IPS-18c (cell line): ENCODE measurements around the gene RASAL2.
"Not testable (repeated sequence)": the region's sequence is repeated elsewhere in the genome, so short reads cannot be mapped to it uniquely, and the experiment has no call there.

Experiments used
- H3K4me3 ChIP-seq: 2 replicates; pipeline ENCODE4 v1.7.0; 2013; ENCODE audit warnings: low read depth, mild to moderate bottlenecking, low read length, moderate library complexity; ENCODE audit not compliant: insufficient read depth
- H3K9me3 ChIP-seq: one replicate; pipeline ENCODE4 v1.6.1; 2013; ENCODE audit warnings: mild to moderate bottlenecking, low read length, moderate library complexity; ENCODE audit not compliant: control insufficient read depth, insufficient read depth

Gene RASAL2

DNA sequence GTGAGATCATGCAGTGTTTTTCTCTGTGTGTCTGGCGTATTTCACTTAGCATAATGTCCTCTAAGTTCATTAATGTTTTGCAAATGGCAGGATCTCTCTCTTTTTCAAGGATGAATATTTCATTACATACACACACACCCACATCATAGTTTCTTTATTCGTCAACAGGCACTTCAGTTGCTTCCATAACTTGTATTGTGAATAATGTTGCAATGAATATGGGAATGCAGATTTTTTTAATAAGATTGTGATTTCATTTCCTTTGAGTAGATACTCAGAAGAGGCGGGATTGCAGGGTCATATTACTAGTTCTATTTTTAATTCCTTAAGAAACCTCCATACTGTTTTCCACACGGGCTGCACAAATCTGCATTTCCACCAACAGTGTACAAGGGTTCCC is 268.8 kb downstream of the RASAL2 start:
- H3K9me3 ChIP-seq: no peaks in the 10 kb centered on the region
- no peak overlapping the region for H3K4me3 ChIP-seq

DNA sequence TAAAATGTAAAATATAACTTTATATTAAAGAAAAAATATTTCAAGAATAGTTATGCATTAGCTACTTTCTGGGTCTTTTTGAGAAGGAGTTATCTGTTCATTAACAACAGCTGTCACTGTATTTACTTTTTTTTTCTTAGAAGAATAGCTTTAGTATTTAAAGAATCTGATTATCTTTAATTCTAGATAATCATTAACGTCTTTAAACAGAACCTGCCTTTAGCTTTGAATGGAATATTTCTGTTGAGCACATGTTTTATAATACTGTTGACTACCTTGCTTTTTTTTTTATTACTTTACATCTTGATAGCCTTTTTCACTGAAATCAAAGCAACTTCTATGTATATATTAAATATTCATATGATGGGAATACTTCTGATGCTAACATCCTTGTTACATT is 270.9 kb downstream of the RASAL2 start:
- Histone ChIP-seq H3K9me3 (no peaks in the 10 kb centered on the region), H3K4me3 (no peak overlapping the region)

DNA sequence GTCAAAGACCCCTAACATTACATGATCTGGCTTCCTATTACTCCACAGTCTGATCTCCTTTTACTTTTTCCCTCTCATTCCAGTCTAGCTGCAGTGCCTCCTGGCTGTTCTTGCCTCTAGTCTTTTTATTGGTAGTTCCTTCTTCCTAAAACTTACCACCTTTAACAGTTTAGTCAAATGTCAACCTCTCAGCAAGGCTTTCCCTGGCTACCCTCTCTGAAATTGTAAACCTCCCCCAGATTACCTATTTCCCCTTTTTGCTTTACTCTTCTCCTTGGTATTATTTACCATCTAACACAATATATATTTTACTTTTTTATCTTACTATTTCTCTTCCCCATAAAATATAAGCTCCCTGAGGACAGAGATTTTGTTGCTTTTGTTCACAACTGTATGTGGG is 273.2 kb downstream of the RASAL2 start:
- H3K9me3 ChIP-seq: no peaks in the 10 kb centered on the region
- H3K4me3 ChIP-seq: no peak overlapping the region

DNA sequence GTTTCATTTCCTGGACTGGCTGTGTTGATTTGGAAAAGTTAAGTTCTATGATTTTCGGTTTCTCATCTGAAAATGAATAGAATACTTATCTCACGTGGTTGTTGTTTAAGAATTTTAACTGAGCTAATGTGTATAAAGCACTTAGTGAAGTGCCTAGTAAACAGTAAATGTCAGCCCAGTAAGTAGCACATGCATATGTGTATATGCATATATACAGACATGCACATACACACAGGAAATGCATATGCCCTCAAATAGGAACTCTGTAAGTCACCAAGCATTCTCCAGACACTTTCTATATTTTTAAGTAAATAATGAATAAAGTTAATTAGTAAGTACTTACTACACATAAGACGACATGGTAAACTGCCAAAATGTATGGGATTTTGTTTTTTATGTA is 274.3 kb downstream of the RASAL2 start:
- H3K4me3 ChIP-seq: no peak overlapping the region
- no peaks in the 10 kb centered on the region for H3K9me3 ChIP-seq

DNA sequence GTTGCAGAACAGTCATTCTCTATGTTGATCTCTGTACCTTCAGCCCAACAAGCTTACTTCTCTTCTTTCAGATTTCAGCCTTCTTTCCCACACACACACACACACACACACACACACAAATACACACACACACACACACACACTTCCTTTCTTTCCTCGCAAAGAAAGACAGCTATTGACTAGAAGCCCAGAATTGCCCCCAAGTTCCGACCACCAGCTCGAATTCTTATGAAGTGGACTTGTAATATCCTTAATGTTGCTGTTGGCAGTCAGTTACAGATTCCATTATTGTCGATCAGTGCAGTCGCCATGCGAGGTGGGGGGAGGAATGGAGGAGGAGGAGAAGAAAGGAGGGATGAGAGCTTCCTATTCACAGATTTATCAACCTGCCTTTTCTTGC is 277.3 kb downstream of the RASAL2 start:
- H3K9me3 ChIP-seq: no peaks in the 10 kb centered on the region
- no peak overlapping the region; the same call in 1 of the 2 replicates for H3K4me3 ChIP-seq

DNA sequence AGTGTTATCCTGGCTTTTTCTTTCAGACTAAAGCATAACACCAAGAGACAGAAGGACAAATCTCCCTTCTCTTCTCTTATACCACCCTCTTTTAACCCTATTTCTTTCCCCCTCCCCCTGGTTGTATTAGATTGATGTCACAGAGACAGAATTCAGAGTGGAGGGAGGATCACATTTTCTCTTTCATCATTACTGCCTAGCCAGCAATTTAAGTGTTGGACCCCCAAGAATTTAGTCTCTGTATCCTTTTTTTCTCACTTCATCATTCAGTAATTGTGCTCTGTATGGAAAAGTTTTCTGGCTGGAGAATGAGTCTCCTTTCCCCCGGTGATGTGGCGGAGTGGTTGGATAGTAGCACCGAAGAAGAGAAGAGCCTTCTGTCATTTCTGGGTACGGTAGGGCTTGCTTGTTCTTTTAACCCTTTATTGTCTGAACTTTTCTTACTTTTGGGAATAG is 278.1 kb downstream of the RASAL2 start:
- Histone ChIP-seq H3K4me3 (no peak overlapping the region), H3K9me3 (no peaks in the 10 kb centered on the region)

DNA sequence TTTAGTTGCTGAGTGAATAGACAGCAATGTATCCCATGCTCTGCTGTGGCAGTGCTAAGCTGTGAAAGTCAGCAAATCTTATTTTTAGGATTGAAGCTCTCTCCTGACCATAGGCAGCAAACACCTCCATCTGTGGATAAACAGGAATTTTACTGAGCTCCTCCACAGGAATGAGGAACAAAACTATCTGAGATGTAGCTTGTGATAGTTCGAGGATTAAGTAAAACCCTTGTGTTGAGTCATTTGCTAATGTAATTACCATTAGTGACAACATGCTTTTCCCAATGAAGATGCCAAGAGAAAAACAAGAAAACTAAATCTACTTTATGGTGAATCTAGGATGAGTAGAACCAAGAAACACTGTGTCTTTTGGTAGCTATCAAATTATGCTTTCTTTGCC is 280.1 kb downstream of the RASAL2 start:
- no peaks in the 10 kb centered on the region for H3K9me3 ChIP-seq
- H3K4me3 ChIP-seq: no peak overlapping the region

DNA sequence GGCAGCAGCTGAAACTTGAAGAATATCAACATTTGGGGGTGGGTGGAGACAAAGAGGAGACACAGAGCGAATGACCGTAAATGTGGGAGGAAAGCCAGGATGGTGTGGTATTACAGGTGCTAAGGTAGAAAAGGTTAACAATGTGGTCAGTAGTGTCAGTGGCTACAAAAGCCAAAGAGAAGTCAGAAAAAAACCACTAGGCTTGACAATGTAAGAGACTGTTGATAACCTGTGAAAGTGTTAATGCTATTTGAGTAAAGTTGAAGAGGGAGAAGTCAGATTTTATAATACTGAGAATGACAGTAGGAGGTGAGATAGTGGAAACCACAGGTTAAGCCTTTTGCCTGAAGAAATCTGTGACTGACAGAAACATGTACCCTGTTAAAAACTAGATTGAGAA is 282.1 kb downstream of the RASAL2 start:
- Histone ChIP-seq H3K4me3 (no peak overlapping the region), H3K9me3 (no peaks in the 10 kb centered on the region)

DNA sequence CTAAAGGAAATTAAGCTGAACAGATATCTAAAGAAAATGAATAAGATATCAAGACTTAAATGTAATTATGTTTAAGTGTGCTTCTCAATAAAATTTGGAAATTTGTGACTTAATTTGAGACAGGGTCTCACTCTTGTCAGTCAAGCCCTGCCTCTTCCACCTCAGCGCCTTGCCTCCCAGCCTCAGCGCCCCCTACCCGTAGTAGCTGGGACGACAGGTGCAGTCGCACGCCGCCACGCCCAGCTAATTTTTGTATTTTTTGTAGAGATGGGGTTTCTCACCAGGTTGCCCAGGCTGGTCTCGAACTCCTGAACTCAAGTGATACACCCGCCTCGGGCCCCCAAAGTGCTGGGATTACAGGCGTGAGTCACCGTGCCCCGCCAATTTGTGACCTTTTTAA is 285.9 kb downstream of the RASAL2 start:
- no peak overlapping the region for H3K4me3 ChIP-seq
- no peaks in the 10 kb centered on the region for H3K9me3 ChIP-seq

DNA sequence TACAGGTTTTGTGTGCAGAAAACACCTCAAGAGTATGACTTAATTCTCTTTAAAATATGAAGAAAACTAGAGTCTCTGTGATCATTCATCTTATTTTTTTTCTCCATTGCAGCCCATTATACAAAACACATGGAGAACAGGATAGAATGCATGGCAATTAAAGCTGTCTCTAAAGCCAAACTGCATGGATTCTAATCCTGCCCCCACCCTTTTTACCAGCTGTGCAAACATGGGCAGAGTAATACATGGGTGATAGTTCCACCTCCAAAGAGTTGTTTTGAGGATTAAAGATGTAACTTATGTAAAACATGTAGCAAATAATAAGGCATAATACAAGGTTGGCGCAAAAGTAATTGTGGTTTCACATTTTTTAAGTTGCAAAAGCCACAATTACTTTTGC is 288.5 kb downstream of the RASAL2 start:
- Histone ChIP-seq H3K9me3 (no peaks in the 10 kb centered on the region), H3K4me3 (no peak overlapping the region)

DNA sequence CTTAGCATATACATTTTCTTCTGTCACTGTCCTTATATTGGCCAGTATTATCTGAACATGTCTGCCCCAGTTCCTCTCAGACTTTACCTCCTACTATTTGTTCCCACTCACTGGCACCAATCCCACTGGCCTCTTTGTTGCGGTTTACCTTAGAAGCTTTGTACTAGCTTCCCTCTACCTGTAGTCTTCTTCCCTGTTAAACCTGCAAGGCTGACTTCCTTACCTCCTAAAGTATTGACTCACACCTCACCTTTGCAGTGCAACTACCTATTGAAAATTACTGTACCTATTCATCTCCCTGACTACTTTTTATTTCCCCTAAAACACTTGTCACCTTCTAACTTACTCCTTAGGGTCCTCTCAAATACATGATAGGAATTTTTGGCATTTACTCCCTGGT is 291.8 kb downstream of the RASAL2 start:
- no peak overlapping the region for H3K4me3 ChIP-seq

DNA sequence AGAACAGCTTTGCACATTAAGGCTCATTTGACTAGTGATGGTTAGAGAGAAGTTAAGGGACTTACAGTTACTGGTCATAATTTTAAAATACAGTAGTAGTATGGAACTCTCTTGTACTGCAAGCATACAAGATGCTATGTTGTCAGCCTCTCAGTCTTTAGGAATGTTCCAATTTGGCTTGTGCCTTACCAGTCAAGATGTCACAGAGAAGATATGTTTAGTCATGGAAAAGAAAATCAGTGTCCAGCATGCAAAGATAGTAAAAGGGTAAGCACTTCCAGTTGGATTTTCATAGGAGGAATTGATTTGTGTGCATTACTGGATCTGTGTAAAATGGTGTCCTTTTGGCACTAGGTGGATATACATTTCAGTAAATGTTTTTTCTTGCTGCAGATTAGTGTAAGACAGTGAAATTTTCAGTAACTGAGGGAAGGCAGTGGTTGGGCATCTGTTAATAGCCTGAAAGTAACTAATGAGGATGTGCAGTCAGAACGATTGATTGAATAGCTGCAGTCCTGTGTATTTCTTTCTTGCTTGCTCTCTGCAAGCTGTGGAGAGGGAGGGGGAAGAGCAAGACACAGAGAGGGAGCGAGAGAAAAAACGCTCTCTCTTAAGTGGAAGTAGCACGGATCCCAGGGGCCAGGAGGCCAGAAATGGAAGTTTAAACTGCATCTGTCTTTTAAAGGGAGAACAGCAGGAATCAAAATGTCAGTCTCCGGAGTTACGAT is 294.7 kb downstream of the RASAL2 start:
- Histone ChIP-seq H3K4me3 (no peak overlapping the region), H3K9me3 (no peaks in the 10 kb centered on the region)

More for the DNA sequence above, 291.8 kb downstream of the RASAL2 start:
- H3K9me3 ChIP-seq: no peaks in the 10 kb centered on the region

DNA sequence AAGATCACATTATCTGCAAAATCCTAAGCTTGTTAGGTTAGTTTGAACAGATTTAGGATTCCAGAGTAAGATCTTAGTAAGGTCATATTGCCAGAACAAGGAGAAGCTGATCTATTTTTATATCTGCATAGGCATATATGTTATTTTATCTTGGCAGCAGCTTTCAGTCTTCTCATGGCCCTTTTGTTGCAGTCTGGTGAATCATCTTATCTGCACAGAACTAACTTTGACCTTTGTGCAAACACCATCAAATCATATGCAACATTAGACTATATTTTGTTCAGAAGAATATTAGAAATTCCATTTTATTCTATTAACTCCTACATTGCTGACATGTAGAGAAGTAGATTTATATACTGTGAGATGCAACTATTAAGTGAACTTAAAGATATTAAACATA is 295.5 kb downstream of the RASAL2 start:
- Histone ChIP-seq H3K9me3 (no peaks in the 10 kb centered on the region), H3K4me3 (no peak overlapping the region)

DNA sequence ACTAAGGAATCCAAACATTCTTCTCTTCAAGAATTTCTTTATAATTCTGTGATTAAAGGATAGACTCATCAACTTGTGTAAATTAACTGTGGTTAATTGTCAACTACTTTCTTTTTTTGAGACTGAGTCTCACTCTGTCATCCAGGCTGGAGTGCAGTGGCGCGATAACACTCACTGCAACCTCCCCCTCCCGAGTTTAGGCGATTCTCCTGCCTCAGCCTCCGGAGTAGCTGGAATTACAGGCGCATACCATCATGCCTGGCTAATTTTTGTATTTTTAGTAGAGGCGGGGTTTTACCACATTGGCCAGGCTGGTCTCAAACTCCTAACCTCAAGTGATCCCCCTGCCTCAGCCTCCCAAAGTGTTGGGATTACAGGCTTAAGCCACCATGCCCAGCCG is 296.4 kb downstream of the RASAL2 start:
- not testable (repeated sequence) for H3K4me3 ChIP-seq, H3K9me3 ChIP-seq

DNA sequence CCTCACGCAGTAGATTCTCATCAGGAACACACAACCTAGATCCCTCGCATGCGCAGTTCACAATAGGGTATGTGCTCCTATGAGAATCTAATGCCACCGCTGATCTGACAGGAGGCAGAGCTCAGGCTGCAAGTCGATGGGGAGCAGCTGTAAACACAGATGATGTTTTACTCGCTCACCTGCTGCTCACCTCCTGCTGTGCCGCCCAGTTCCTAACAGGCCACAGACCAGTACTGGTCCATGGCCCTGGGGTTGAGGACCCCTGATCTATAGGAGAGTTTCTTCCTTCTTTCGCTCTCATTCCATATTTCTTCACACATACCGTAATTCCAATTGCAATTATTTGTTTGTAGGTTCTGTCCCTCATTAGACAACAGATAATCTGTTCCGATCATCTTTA is 299.5 kb downstream of the RASAL2 start:
- no peak overlapping the region for H3K4me3 ChIP-seq
- no peaks in the 10 kb centered on the region for H3K9me3 ChIP-seq

DNA sequence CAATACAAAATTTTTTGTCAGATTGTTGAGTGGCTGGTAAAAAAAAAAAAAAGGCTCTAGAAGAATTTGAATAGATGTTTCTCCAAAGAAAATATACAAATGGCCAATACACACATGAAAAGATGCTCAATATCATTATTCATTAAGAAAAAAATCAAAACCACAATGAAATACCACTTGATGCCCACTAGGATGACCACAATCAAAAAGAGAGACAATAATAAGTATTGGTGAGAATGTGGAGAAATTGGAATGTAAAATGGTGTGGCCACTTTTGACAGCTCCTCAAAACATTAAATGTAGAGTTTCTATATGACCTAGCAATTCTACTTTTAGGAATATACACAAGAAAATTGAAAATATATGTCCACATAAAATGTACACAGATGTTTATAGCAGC is 302.9 kb downstream of the RASAL2 start:
- H3K4me3 ChIP-seq: no peak overlapping the region
- H3K9me3 ChIP-seq: no peaks in the 10 kb centered on the region

DNA sequence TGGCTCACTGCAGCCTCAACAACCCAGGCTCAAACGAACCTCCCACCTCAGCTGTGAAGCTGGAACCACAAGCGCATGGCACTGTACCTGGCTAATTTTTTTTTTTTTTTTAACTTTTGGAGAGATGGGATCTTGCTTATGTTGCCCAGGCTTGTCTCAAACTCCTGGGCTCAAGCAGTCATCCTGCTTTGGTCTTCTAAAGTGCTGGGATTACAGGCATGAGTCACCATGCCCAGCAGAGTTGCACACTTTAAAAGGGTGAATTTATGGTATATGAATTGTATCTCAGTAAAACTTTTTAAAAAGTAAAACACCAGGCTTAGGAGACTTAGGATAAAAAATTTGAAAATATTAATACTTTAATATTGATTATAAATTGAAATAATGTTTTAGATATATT is 303.8 kb downstream of the RASAL2 start:
- H3K9me3 ChIP-seq: no peaks in the 10 kb centered on the region

DNA sequence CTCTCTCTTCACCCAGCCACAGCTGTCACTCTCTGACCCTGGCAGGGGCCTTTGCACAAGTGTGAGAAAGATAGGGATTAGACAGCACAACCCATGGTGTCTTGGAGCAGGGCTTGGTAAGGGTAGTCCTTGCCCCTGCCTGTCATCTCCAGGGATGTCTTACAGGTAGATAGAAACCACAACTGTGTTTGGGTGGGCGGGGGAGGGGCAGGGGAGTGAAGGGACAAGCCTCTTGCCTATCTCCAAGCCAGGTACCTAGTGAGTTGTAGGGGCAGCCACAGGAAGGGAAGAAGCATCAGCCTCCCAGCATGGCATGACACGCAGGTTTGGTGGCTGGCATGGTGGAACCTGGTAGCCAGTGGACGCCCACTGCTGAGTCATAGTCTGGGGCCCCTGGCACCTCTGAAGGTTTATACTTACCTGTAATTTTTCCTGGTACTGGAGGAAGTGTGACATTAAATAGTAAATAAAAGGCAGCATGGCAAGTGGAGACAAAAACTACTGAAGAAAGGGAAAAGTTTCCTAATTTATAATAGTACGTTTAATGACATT is 305.3 kb downstream of the RASAL2 start:
- Histone ChIP-seq H3K4me3 (no peak overlapping the region), H3K9me3 (no peaks in the 10 kb centered on the region)

More for the DNA sequence above, 303.8 kb downstream of the RASAL2 start:
- H3K4me3 ChIP-seq: no peak overlapping the region

DNA sequence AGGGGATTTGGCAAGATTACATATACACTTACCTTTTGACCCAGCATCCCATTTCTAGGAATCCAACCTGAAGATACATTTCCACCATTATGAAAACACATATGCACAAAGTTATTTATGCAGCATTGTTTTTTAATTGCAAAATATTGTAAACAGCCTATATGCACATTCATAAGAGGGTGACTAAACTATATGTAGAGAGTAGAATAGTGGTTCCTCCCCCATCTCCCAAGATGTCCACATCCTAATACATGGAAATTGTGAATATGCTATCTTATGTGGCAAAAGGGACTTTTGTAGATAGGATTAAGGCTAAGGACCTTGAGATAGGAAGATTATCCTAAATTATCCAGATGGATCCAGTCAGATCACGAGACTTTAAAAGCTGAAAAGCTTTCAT is 311.2 kb downstream of the RASAL2 start:
- H3K9me3 ChIP-seq: no peaks in the 10 kb centered on the region
- H3K4me3 ChIP-seq: no peak overlapping the region
